AG04450 (cell line): ENCODE measurements around the gene KCNE4. TPM values are rescaled to one million over a fixed set of nuclear protein-coding genes. Genes with fewer than 3 reads are reported as not detected.

Source experiments
- CTCF ChIA-PET: fragments of 300-600, 350-600 bp; formaldehyde crosslinking; extraction: SDS; loops from one replicate; lab custom pipeline; 2022; ENCODE audit warnings: antibody characterized with exemption, inconsistent platforms; lab: Charles Lee
- POLR2A ChIA-PET: fragments of 350-600 bp; formaldehyde crosslinking; extraction: SDS; loops from one replicate; lab custom pipeline; 2021; ENCODE audit warnings: antibody characterized with exemption, inconsistent platforms; lab: Yijun Ruan, JAX
- DNase-seq: peaks from one replicate; pipeline ENCODE4 v3.0.0-alpha.2; 2011; ENCODE audit warnings: low read depth, low spot score
- H3K27ac ChIP-seq: one replicate; pipeline ENCODE4 v1.5.1; 2012; ENCODE audit warnings: low read depth, low read length, control low read depth
- H3K27me3 ChIP-seq: one replicate; pipeline ENCODE4 v1.6.0; 2012; ENCODE audit warnings: low read length; ENCODE audit not compliant: control insufficient read depth, insufficient read depth
- H3K4me3 ChIP-seq: 2 replicates; pipeline ENCODE4 v1.5.1; 2011; ENCODE audit warnings: mild to moderate bottlenecking, low read depth, low read length, control low read depth
- H3K9me3 ChIP-seq: 2 replicates; pipeline ENCODE4 v1.5.1; 2012; ENCODE audit warnings: low read length; ENCODE audit not compliant: control insufficient read depth, insufficient read depth
- polyA plus RNA-seq: library from polyadenylated mRNA; depleted of rRNA; stranded (reverse); fragments of >200 nt; gene quantifications from 2 replicates; pipeline ENCODE4 v1.2.3, GENCODE V29; 2011
- TF ChIP-seq, protein P1 (sequence below): IDR thresholded peaks from 2 replicates; pipeline ENCODE4 v1.5.1; 2011; ENCODE audit warnings: low read depth, low read length, control low read depth, inconsistent platforms

KCNE4 gene
- polyA plus RNA-seq, 1 experiment, result 12.5 TPM

DNA sequence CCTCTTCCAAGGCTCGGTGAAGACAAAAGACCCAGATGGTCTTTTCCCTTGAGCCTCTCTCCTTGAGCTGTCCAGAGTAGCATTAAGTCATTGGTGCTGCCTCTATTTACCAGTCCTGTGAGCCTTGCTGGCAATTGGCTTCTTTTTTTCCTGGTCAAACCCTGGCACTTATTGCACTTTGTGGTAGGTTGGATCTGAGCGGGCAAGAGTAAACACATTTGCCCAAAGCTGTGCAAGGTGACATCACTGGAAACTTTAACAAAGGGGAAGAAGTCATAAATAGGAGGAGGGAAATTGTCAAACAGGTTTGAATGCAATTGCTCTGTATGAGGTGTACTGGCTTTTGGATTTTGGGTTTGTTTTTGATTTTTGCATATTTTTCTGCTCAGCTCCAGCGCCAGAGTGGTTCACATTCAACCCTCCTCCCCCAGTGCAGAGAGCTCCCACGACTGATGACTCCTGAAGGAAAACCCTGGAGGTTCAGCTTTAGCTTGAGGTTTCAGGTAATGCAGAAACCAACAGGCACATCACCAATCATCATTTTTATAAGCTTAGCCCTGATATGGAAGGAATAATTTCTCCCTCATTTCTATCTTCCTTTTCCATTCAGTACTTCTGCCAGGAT lies 8.3 kb downstream of the KCNE4 start:
- TF ChIP-seq, protein P1, sequence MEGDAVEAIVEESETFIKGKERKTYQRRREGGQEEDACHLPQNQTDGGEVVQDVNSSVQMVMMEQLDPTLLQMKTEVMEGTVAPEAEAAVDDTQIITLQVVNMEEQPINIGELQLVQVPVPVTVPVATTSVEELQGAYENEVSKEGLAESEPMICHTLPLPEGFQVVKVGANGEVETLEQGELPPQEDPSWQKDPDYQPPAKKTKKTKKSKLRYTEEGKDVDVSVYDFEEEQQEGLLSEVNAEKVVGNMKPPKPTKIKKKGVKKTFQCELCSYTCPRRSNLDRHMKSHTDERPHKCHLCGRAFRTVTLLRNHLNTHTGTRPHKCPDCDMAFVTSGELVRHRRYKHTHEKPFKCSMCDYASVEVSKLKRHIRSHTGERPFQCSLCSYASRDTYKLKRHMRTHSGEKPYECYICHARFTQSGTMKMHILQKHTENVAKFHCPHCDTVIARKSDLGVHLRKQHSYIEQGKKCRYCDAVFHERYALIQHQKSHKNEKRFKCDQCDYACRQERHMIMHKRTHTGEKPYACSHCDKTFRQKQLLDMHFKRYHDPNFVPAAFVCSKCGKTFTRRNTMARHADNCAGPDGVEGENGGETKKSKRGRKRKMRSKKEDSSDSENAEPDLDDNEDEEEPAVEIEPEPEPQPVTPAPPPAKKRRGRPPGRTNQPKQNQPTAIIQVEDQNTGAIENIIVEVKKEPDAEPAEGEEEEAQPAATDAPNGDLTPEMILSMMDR, result no peak
- Histone ChIP-seq H3K27me3 (no peaks in the 10 kb centered on the region), H3K27ac (no peak overlapping the region), H3K9me3 (no peaks in the 10 kb centered on the region), H3K4me3 (no peak overlapping the region)
- POLR2A ChIA-PET, result no interaction called here
- CTCF ChIA-PET, result interaction anchor here (0.7 to 0.8 kb wide), 2 partner anchors 21 to 77 kb away, joined by 3 read pairs; no protein-coding TSS in a partner anchor
- DNase-seq, result no peak

DNA sequence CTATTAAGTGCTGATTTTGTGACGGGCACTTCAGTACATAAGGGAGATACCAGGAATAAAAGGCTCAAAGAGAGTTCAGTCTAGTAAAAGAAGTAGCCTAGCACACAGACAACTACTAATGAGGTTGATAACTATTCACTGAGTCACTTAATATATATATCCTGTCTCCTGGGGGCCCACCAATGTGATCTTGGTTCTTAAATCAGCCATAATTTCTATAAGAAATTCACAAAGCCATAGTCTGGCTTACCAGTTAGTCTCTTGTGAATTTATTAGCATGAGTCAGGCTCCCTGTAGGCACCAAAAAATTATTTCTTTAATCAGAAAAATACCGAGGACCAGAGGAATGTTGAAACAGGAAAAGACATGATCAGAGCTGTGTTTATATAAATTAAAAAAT lies 10.4 kb downstream of the KCNE4 start:
- ChIA-PET CTCF (no interaction called here), POLR2A (interaction anchor here (0.7 kb wide), 1 partner anchor 332 kb away, joined by 4 read pairs; no protein-coding TSS in a partner anchor)
- Histone ChIP-seq H3K27me3 (no peaks in the 10 kb centered on the region), H3K4me3 (no peak overlapping the region), H3K27ac (no peak overlapping the region), H3K9me3 (no peaks in the 10 kb centered on the region)
- TF ChIP-seq, protein P1, result no peak
- DNase-seq, result no peak

DNA sequence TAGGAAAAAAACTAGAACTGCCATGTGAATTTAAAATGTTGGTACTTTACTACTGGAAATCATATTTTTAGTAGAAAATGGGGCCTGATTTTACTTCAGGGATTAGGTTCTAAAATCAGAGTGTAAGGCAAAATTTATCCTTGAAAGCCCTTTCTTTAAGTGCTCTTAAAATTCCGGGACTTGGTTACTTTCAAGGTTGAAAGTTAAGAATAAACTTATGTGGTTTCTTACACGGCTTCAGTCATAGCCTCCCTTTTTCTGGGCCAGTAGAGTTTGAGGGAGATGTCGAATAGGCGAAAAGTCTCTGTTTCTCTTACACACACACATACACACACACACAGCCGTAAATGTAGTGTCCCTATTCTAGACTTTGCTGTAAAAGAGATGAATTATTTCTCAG lies 13.1 kb downstream of the KCNE4 start:
- no peaks in the 10 kb centered on the region for H3K9me3 ChIP-seq
- no peak for DNase-seq
- POLR2A ChIA-PET, result no interaction called here
- H3K27ac ChIP-seq, result no peak overlapping the region
- H3K27me3 ChIP-seq, result no peaks in the 10 kb centered on the region
- H3K4me3 ChIP-seq, result no peak overlapping the region
- TF ChIP-seq, protein P1, result no peak
- CTCF ChIA-PET, result no interaction called here

DNA sequence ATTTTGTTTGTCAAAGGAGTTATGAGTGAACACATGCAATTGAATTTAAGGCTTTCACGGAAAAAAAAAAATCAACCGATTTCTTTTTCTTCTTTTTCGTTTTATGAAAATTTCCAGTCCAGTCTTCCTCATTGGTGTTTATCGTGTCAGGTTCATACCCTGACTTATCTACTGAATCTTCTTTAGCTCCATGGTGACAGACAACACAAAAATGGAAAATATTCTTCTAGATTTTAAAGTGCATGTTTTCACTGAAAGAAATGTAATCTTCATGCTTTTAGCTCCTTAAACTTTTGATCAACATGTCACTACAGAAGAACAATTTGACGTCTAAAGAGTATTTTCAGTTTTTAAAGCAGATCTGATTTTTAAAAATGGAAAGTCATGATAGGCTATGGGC lies 14.7 kb downstream of the KCNE4 start:
- POLR2A ChIA-PET, result no interaction called here
- Histone ChIP-seq H3K9me3 (no peaks in the 10 kb centered on the region), H3K4me3 (no peak overlapping the region), H3K27me3 (no peaks in the 10 kb centered on the region), H3K27ac (no peak overlapping the region)
- DNase-seq, result no peak
- TF ChIP-seq, protein P1, result no peak
- CTCF ChIA-PET, result interaction anchor here (1.4 kb wide), 1 partner anchor 95 kb away, joined by 8 read pairs; no protein-coding TSS in a partner anchor

DNA sequence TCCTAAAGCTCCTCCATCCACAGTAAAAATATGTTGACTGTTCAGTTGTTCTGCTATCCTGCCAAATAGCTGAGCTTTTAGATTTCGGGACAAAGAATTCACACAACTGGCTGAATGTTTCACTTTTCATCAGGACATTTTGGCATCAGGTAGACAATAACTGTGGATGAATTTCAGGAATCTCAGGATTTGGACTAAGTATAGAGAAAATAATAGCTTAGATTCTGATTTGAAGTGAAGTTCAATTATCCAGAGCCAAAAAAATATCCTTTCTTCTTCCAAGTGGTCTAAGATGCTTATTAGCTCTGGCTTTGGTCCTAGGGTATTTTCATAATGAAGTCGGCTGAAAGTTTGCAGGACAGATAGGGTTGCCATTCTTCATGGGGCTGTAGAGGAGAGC lies 16.1 kb downstream of the KCNE4 start:
- ChIA-PET CTCF (no interaction called here), POLR2A (no interaction called here)
- no peak overlapping the region for H3K27ac ChIP-seq
- TF ChIP-seq, protein P1, result no peak
- no peak for DNase-seq
- H3K4me3 ChIP-seq, result no peak overlapping the region
- H3K9me3 ChIP-seq, result no peaks in the 10 kb centered on the region
- H3K27me3 ChIP-seq, result no peaks in the 10 kb centered on the region
